ENCODE data around the gene AGFG2. TPM values are rescaled to one million over a fixed set of nuclear protein-coding genes. Genes with fewer than 3 reads are reported as not detected.
A peak's percentile ranks its signal among the peaks of the same experiment; 100 is the strongest.

Gene AGFG2
- total RNA-seq, 1 experiment from 2014 or later = 11.2 TPM

DNA sequence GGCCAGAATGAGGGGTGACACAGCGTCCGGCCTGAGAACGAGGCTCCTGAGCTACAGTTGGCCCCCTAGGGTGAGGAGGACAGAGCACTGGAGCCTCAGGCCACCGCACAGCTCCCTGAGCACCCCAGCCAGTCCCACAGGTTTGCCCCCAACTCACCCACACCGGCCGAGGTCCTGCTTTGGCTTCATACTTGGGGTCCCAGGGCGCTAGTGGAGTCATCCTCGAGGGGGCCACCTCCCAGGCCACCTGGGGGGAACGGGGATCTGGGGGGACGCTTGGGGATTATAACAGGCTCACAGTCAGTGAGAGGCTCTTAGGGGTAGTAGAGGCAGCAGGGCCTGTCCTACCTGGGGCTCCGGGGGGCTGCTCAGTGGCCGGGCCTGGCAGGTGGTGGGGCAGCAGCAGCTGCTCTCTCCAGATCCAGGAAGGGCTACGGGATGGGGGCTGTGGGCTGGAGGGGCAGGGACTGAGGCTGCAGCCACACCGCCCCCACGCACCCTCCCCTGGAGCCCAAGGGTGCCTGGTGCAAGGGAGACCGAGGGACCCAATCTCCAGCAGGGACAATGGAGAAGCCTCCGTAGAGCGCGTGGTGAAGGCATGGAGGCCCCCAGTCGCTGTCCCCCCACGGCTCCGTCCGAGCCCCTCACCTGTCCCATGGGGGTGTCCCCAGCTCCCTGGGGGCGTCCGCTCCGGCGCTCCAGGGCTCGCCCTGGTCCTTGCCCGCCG, 34.1 kb downstream of the AGFG2 start:
- Histone ChIP-seq H3K27me3 (ENCODE audit: insufficient read depth, low read length) (no peaks in the 10 kb centered on the region), H2BK15ac (ENCODE audit: low read depth, low read length) (no peak overlapping the region), H4K20me1 (ENCODE audit: control insufficient read depth, insufficient read depth, insufficient read length) (no peaks in the 10 kb centered on the region), H3K27ac (ENCODE audit: insufficient read length, low read depth, low read length) (no peak overlapping the region), H3K4ac (ENCODE audit: low read depth, low read length) (no peak overlapping the region), H2BK120ac (ENCODE audit: low read depth, low read length, poor library complexity, severe bottlenecking) (no peak overlapping the region), H2BK5ac (ENCODE audit: insufficient read length, low read length) (no peak overlapping the region), H3K14ac (ENCODE audit: insufficient read depth, low read length) (no peak overlapping the region; the same call in 1 of the 2 replicates), H3K9me3 (ENCODE audit: control insufficient read depth, low read depth, low read length) (no peaks in the 10 kb centered on the region), H2BK12ac (ENCODE audit: insufficient read length, low read depth, low read length) (no peak overlapping the region), H3K9ac (ENCODE audit: extremely low read depth, insufficient read length, low read length) (no peak overlapping the region), H3K23me2 (ENCODE audit: insufficient read length, low read depth, low read length, poor library complexity, severe bottlenecking) (peaks cover 9% of the 10 kb centered on the region), H3K79me2 (ENCODE audit: insufficient read depth, low read length) (no peaks in the 10 kb centered on the region), H4K5ac (ENCODE audit: insufficient read length, low read depth, low read length) (no peak overlapping the region), H2AFZ (ENCODE audit: low read length) (no peak overlapping the region), H3K79me1 (ENCODE audit: insufficient read depth, low read depth, low read length, poor library complexity, severe bottlenecking) (no peaks in the 10 kb centered on the region), H3K4me2 (ENCODE audit: insufficient read depth, insufficient read length, low read length) (no peak overlapping the region), H3K23ac (ENCODE audit: insufficient read length, low read depth, low read length) (no peak overlapping the region), H2BK20ac (ENCODE audit: low read depth, low read length, poor library complexity, severe bottlenecking) (no peak overlapping the region), H4K91ac (ENCODE audit: insufficient read length, low read depth, low read length) (no peak overlapping the region), H4K8ac (replicated peaks; ENCODE audit: insufficient read length, low read depth, low read length) (no peak overlapping the region), H3K56ac (ENCODE audit: insufficient read length, low read depth, low read length) (no peak overlapping the region), H2AK5ac (ENCODE audit: insufficient read length, low read length) (no peak overlapping the region), H3T11ph (ENCODE audit: low read length) (no peak overlapping the region), H3K4me1 (ENCODE audit: insufficient read depth, low read length) (peaks cover 5% of the 10 kb centered on the region; the same call in 1 of the 2 replicates), H3K18ac (ENCODE audit: insufficient read length, low read depth, low read length) (no peak overlapping the region)
- peaks cover 25 to 28% of the 10 kb centered on the region in 2 experiments for H3K4me1 Mint-ChIP-seq
- H3K4me3 Mint-ChIP-seq = no peak overlapping the region
- peaks cover 5% of the 10 kb centered on the region for H3K27me3 Mint-ChIP-seq (ENCODE audit: low read depth)
- no peak overlapping the region for H3K27ac Mint-ChIP-seq
- peak; percentile 29 for DNase-seq
- no CpG with 5 or more reads among the region's 30 CpGs for WGBS (ENCODE audit: extremely low coverage, insufficient read length, low lambda C conversion rate)
- H3K9me3 Mint-ChIP-seq = peaks cover 0 to 2% of the 10 kb centered on the region in 2 experiments; a peak in 1 of 5 replicates
- TF ChIP-seq, protein P1, sequence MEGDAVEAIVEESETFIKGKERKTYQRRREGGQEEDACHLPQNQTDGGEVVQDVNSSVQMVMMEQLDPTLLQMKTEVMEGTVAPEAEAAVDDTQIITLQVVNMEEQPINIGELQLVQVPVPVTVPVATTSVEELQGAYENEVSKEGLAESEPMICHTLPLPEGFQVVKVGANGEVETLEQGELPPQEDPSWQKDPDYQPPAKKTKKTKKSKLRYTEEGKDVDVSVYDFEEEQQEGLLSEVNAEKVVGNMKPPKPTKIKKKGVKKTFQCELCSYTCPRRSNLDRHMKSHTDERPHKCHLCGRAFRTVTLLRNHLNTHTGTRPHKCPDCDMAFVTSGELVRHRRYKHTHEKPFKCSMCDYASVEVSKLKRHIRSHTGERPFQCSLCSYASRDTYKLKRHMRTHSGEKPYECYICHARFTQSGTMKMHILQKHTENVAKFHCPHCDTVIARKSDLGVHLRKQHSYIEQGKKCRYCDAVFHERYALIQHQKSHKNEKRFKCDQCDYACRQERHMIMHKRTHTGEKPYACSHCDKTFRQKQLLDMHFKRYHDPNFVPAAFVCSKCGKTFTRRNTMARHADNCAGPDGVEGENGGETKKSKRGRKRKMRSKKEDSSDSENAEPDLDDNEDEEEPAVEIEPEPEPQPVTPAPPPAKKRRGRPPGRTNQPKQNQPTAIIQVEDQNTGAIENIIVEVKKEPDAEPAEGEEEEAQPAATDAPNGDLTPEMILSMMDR (conservative IDR thresholded peaks at IDR 0.05) = no peak
- H3K36me3 Mint-ChIP-seq (ENCODE audit: insufficient read depth in 1 of 3, low read depth in 3 of 3) = peaks cover 8 to 18% (median 17%) of the 10 kb centered on the region in 3 experiments; a peak in 6 of 7 replicates
